ENCODE results near the gene SLC38A3.

SLC38A3 gene

GRCh38 chr3:50174517-50174895 is 30.6 kb upstream of the SLC38A3 start:
- no peak for TF ChIP-seq CTCF (IDR thresholded peaks at IDR 0.05; ENCODE audit: extremely low read depth, missing control alignments)
- DNase-seq (ENCODE audit: low spot score), result no peak

- no peak for TF ChIP-seq CTCF (IDR thresholded peaks at IDR 0.05; ENCODE audit: extremely low read depth, missing control alignments)
- DNase-seq (ENCODE audit: low spot score), result no peak
Measured at GRCh38 chr3:50174947-50175524, 30.0 kb upstream of the SLC38A3 start.

GRCh38 chr3:50177346-50177745 is 27.7 kb upstream of the SLC38A3 start:
- no peak for TF ChIP-seq CTCF (IDR thresholded peaks at IDR 0.05; ENCODE audit: extremely low read depth, missing control alignments)
- DNase-seq (ENCODE audit: low spot score), result no peak

GRCh38 chr3:50179710-50180109 is 25.4 kb upstream of the SLC38A3 start:
- TF ChIP-seq CTCF (IDR thresholded peaks at IDR 0.05; ENCODE audit: extremely low read depth, missing control alignments), result no peak
- no peak for DNase-seq (ENCODE audit: low spot score)

- no peak for TF ChIP-seq CTCF (IDR thresholded peaks at IDR 0.05; ENCODE audit: extremely low read depth, missing control alignments)
- DNase-seq (ENCODE audit: low spot score), result no peak
Measured at GRCh38 chr3:50181985-50182384, 23.1 kb upstream of the SLC38A3 start.

- TF ChIP-seq CTCF (IDR thresholded peaks at IDR 0.05; ENCODE audit: extremely low read depth, missing control alignments), result no peak
Measured at GRCh38 chr3:50182533-50183099, 22.5 kb upstream of the SLC38A3 start.

GRCh38 chr3:50183755-50184154 is 21.3 kb upstream of the SLC38A3 start:
- DNase-seq (ENCODE audit: low spot score), result no peak
- no peak for TF ChIP-seq CTCF (IDR thresholded peaks at IDR 0.05; ENCODE audit: extremely low read depth, missing control alignments)

More at GRCh38 chr3:50182533-50183099, 22.5 kb upstream of the SLC38A3 start:
- DNase-seq (ENCODE audit: low spot score), result no peak

Measured in GM20000 (cell line).